Activated naive CD4-positive, alpha-beta T cell treated with anti-CD3 and anti-CD28 coated beads, Interleukin-2, amount 10 ng/mL, durations not matched to agents 7 days and 5 days (primary cell): ENCODE results near the gene STX4.

Experiments
- CTCF ChIA-PET: fragments of 350-600 bp; sonication (Branson Sonifier 250); formaldehyde crosslinking; loops from one replicate; lab custom pipeline; 2021; ENCODE audit warnings: antibody characterized with exemption; lab: Charles Lee
- DNase-seq: peaks from one replicate; pipeline ENCODE4 v3.0.0-alpha.2; 2020
- H3K27ac Mint-ChIP-seq: one replicate; pipeline ENCODE4 v1.8.0; 2021; ENCODE audit warnings: mild to moderate bottlenecking, moderate library complexity, mixed read lengths
- H3K27me3 Mint-ChIP-seq: one replicate; pipeline ENCODE4 v1.8.0; 2021; ENCODE audit warnings: mild to moderate bottlenecking, mixed read lengths
- H3K36me3 Mint-ChIP-seq: one replicate; pipeline ENCODE4 v1.8.0; 2021; ENCODE audit warnings: mixed read lengths
- H3K4me1 Mint-ChIP-seq: one replicate; pipeline ENCODE4 v1.8.0; 2021; ENCODE audit warnings: mixed read lengths
- H3K4me3 Mint-ChIP-seq: one replicate; pipeline ENCODE4 v1.8.0; 2021; ENCODE audit warnings: mild to moderate bottlenecking, moderate library complexity, mixed read lengths
- H3K9me3 Mint-ChIP-seq: one replicate; pipeline ENCODE4 v1.8.0; 2021; ENCODE audit warnings: mixed read lengths

The STX4 gene

DNA sequence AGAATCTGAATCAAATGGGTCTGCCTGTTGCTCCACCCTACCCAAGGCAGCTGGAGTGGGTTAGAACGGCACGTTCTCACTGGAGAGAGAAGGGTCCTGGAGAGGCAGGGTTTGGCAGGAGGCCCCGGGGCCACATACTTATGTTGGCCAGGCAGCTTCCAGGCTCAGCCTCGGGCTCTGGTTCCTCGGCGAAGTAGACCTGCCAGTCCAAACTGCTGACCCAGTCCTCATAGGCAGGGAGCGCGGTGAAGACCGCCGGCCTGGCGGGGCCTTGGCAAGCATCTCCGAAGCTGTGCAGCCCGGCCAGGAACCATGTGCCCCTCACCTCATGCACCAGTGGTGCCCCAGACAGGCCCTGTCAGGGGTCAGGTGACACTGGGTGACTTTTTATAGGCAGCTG is 50.6 kb downstream of the STX4 start:
- Mint-ChIP-seq H3K27ac (no peak overlapping the region), H3K4me3 (no peak overlapping the region), H3K36me3 (peaks cover 20% of the 10 kb centered on the region), H3K27me3 (no peaks in the 10 kb centered on the region), H3K4me1 (peaks cover 8% of the 10 kb centered on the region), H3K9me3 (no peaks in the 10 kb centered on the region)
- no peak for DNase-seq
- CTCF ChIA-PET, result no interaction called here

DNA sequence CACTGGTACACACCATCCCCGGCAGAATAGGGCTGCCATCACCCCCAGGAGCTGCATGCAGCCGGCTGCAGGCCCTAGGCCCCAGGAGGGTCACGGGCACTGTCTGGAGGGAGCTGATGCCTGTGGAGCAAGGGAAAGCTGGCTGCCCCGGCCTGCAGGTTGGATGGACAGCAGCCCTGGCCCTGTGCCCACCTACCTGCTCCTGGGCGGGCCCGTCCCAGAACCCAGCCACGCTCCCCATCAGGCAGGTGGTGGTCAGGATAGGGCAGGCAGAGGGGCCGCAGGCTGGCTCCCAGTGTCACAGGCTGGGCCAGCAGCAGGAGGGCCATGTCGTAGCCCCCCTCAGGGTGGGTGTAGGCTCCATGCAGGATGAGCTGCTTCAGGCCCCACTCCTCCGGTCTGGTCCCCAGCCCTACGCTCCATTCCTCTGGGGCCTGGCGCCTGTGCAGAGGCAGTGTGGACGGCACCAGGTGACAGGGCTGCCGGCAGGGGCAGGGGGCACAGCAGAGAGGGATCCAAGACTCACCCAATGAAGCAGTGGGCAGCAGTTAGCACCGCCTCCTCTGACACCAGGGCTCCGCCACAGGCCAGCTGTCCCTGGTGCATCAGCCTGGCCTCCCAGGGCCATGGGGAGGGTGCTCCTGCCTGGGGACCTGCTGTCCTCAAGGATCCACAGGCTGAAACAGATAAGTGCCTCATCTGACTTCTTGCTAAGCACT is 51.4 kb downstream of the STX4 start:
- no peak for DNase-seq
- Mint-ChIP-seq H3K27ac (no peak overlapping the region), H3K4me1 (peaks cover 5% of the 10 kb centered on the region), H3K36me3 (peaks cover 17% of the 10 kb centered on the region), H3K9me3 (no peaks in the 10 kb centered on the region), H3K4me3 (no peak overlapping the region), H3K27me3 (no peaks in the 10 kb centered on the region)
- CTCF ChIA-PET, result no interaction called here

- H3K27ac Mint-ChIP-seq, result no peak overlapping the region
- H3K36me3 Mint-ChIP-seq, result peaks cover 17% of the 10 kb centered on the region
- H3K9me3 Mint-ChIP-seq, result no peaks in the 10 kb centered on the region
- H3K4me3 Mint-ChIP-seq, result no peak overlapping the region
- no peaks in the 10 kb centered on the region for H3K27me3 Mint-ChIP-seq
- H3K4me1 Mint-ChIP-seq, result peaks cover 5% of the 10 kb centered on the region
- CTCF ChIA-PET, result interaction anchor here (0.9 kb wide), 1 partner anchor 100 kb away, joined by 3 read pairs; no protein-coding TSS in a partner anchor
- no peak for DNase-seq
Measured at GRCh38 chr16:31085411-31085810, 52.1 kb downstream of the STX4 start.

- H3K27ac Mint-ChIP-seq, result no peak overlapping the region
- peaks cover 18% of the 10 kb centered on the region for H3K36me3 Mint-ChIP-seq
- no peaks in the 10 kb centered on the region for H3K27me3 Mint-ChIP-seq
- peaks cover 2% of the 10 kb centered on the region for H3K4me1 Mint-ChIP-seq
- H3K9me3 Mint-ChIP-seq, result no peaks in the 10 kb centered on the region
- DNase-seq, result no peak
- no peak overlapping the region for H3K4me3 Mint-ChIP-seq
- CTCF ChIA-PET, result interaction anchor here (0.9 kb wide), 1 partner anchor 101 kb away, joined by 3 read pairs; no protein-coding TSS in a partner anchor
Measured at GRCh38 chr16:31085873-31086628, 52.7 kb downstream of the STX4 start.

DNA sequence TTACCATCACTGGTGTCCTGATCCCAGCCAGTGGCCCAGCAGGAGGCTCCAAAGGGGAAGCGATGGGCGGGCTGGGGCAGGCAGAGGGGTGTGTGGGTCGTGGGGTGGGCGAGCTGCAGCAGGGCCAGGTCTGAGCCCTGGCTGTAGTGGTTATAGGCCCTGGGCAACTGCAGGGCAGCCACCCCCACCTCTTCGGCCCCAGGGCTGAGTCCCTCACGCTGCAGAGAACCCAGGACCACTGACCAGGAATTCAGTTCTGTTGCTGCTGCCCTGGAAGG is 53.2 kb downstream of the STX4 start:
- Mint-ChIP-seq H3K27me3 (no peaks in the 10 kb centered on the region), H3K36me3 (peaks cover 19% of the 10 kb centered on the region), H3K4me1 (peaks cover 2% of the 10 kb centered on the region), H3K4me3 (no peak overlapping the region), H3K9me3 (no peaks in the 10 kb centered on the region), H3K27ac (no peak overlapping the region)
- CTCF ChIA-PET, result no interaction called here
- no peak for DNase-seq

GRCh38 chr16:31087481-31087880 is 54.1 kb downstream of the STX4 start:
- no peak for DNase-seq
- Mint-ChIP-seq H3K9me3 (no peaks in the 10 kb centered on the region), H3K27me3 (no peaks in the 10 kb centered on the region), H3K4me3 (no peak overlapping the region), H3K36me3 (peaks cover 15% of the 10 kb centered on the region), H3K27ac (no peak overlapping the region), H3K4me1 (peaks cover 1% of the 10 kb centered on the region)
- CTCF ChIA-PET, result interaction anchor here (1.8 kb wide), 1 partner anchor 102 kb away, joined by 4 read pairs; the partner anchor contains the start of gene HSD3B7

DNA sequence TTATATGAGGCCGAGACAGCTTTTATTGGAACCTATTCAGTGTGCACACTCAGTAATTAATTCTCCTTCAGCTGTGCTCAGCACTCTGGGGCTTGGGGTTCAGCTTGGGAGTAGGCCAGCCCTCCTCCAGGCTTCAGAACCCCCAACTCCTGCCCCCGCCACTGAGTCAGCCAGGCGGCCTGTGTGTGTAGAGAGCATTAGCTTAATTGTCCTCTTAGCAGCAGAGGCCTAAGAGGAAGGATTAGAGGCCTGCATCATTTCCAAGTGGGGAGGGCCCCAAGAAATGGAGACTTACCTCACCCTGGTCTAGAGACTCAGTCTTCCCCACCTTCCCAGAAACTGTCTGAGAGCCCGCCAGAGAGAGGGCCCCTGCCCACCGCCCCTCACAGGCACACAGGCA is 54.6 kb downstream of the STX4 start:
- Mint-ChIP-seq H3K36me3 (peaks cover 14% of the 10 kb centered on the region), H3K4me1 (peaks cover 6% of the 10 kb centered on the region), H3K27me3 (no peaks in the 10 kb centered on the region), H3K4me3 (no peak overlapping the region), H3K9me3 (no peaks in the 10 kb centered on the region), H3K27ac (no peak overlapping the region)
- CTCF ChIA-PET, result interaction anchor here (1.8 kb wide), 1 partner anchor 102 kb away, joined by 4 read pairs; the partner anchor contains the start of gene HSD3B7
- no peak for DNase-seq

DNA sequence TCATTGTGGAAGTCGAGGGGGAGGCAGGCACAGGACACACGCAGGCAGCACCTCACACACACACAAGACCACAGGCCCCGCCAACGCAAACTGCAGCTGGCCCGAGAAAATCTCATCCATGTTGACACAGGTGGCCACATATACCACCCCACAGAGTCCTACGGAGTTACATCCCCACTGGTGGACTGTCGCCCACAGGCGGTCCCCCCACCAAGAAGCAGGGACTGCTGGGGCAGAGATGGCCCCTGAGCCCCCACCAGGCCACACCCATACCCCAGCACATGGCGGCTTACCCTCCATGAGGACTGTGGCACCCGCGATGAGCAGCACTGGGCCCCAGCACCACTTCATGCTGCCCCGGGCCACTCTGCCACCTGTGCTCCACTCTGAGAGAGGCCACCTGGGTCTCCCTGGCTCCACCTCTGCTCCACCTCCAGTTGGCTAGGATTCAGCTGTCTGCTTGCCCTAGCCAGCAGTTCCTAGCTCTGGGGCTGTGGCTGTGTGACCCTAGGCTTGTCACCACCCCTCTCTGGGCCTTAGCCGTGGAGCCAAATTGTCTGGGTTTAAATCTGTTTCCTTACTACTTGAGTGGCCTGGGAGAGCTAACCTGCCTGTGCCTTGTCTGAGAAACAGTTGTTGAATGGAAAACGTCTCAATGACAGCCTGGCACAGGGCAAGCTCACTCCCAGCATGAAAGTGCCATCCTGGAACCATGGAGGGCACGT is 55.3 kb downstream of the STX4 start, which contains the start of gene PRSS53:
Gene PRSS53, minus strand, starts transcription at position 485 of the 725 bp plus-strand sequence. Its CDS starts 134 bp downstream, at position 351.
- H3K4me3 Mint-ChIP-seq, result no peak within 1 kb of the TSS
- no peaks in the 10 kb centered on the region for H3K27me3 Mint-ChIP-seq
- H3K4me1 Mint-ChIP-seq, result peaks cover 12% of the 10 kb centered on the region
- H3K9me3 Mint-ChIP-seq, result no peaks in the 10 kb centered on the region
- H3K27ac Mint-ChIP-seq, result peak within 1 kb of the TSS; percentile 28
- H3K36me3 Mint-ChIP-seq, result peaks cover 12% of the 10 kb centered on the region
- no peak for DNase-seq
- CTCF ChIA-PET, result interaction anchor here (1.1 to 1.8 kb wide), 2 partner anchors 53 to 103 kb away, joined by 3 to 4 read pairs; partner anchors contain the start of gene HSD3B7

DNA sequence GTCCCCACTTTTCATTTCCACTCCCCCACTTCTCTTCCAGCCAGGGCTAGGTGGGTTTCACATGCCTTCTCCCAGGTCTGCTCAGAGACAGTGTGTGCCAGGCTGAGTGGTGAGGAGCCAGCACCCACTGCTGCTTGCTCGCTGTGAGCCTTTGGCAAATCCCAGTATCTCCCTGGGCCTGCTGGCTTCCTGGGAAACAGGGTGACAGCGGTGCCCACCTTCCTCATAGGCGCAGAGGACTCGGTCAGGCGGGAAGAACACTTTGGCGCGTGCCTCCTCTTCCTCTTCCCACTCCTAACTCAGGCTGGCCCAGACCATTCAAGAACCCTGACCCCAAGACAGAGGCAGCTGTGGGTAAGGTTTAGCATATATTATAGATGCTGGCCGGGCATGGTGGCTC is 55.8 kb downstream of the STX4 start:
- no peak for DNase-seq
- Mint-ChIP-seq H3K27ac (peak overlapping the region; percentile 28), H3K4me1 (peaks cover 17% of the 10 kb centered on the region), H3K27me3 (no peaks in the 10 kb centered on the region), H3K4me3 (no peak overlapping the region), H3K36me3 (peaks cover 14% of the 10 kb centered on the region), H3K9me3 (no peaks in the 10 kb centered on the region)
- CTCF ChIA-PET, result interaction anchor here (1.1 kb wide), 1 partner anchor 53 kb away, joined by 3 read pairs; no protein-coding TSS in a partner anchor
